Measurements from ENCODE around the gene BCAS4. TPM values are rescaled to one million over a fixed set of nuclear protein-coding genes. Genes with fewer than 3 reads are reported as not detected.
A peak's percentile ranks its signal among the peaks of the same experiment; 100 is the strongest.

The BCAS4 gene
- total RNA-seq, 2 donors from 2014 or later: 2.9 to 11.4 TPM

DNA sequence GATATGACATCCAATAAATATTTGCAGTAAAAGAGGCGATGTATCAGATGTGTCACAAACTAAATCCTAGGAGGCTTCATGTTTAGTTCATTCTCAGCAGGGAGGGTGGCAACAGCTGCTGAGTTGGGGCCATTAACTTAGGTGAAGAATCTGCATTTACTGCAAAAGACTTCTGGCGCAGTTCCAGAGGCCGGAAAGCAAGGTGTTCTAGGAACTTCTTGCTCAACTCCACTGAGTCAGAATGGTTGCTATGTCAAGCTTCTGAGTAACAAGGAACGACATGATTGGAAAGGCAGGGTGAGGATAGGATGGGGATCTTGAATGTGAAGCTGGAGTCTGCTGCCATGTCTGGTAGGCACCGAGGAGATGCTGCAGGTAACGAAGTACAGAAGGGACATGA lies 124.7 kb downstream of the BCAS4 start:
- no peaks in the 10 kb centered on the region for H3K4me1 ChIP-seq (replicated peaks)
- intact Hi-C loops (cut with DNase I): no loop called here
- no peaks in the 10 kb centered on the region for H3K9me3 ChIP-seq
- H3K27ac ChIP-seq: no peak overlapping the region
- TF ChIP-seq, protein P1, sequence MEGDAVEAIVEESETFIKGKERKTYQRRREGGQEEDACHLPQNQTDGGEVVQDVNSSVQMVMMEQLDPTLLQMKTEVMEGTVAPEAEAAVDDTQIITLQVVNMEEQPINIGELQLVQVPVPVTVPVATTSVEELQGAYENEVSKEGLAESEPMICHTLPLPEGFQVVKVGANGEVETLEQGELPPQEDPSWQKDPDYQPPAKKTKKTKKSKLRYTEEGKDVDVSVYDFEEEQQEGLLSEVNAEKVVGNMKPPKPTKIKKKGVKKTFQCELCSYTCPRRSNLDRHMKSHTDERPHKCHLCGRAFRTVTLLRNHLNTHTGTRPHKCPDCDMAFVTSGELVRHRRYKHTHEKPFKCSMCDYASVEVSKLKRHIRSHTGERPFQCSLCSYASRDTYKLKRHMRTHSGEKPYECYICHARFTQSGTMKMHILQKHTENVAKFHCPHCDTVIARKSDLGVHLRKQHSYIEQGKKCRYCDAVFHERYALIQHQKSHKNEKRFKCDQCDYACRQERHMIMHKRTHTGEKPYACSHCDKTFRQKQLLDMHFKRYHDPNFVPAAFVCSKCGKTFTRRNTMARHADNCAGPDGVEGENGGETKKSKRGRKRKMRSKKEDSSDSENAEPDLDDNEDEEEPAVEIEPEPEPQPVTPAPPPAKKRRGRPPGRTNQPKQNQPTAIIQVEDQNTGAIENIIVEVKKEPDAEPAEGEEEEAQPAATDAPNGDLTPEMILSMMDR (IDR thresholded peaks at IDR 0.05): no peak
- TF ChIP-seq POLR2AphosphoS5 (IDR thresholded peaks at IDR 0.05): no peak
- TF ChIP-seq POLR2A (IDR thresholded peaks at IDR 0.05): no peak
- no peaks in the 10 kb centered on the region for H3K27me3 ChIP-seq (replicated peaks; ENCODE audit: insufficient read depth)
- H3K36me3 ChIP-seq: no peaks in the 10 kb centered on the region
- WGBS: 57% methylated on average over 6 of the region's 6 CpGs
- no peak overlapping the region for H3K4me3 ChIP-seq
- peak; percentile 16 for DNase-seq (ENCODE audit: low spot score)

DNA sequence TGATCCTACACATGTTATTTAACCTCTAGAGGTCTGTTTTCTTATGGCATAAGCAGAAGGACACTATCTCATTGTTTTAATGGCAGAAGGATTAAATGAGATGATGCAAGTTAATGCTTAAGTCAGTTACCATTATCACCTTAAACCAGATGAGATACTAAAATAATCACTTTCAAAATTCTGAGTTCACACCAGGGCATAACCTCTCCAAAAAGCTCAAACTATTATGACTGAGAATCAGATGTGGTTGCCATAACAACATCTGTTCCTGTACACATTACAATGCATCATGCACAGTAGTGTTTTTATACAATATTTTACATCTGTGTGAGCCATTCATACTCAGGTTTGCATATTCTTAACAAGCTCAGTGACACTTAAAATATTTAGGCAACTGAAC lies 126.1 kb downstream of the BCAS4 start:
- H3K4me3 ChIP-seq: no peak overlapping the region
- DNase-seq (ENCODE audit: low spot score): no peak
- no peaks in the 10 kb centered on the region for H3K9me3 ChIP-seq
- intact Hi-C loops (cut with DNase I): no loop called here
- TF ChIP-seq POLR2AphosphoS5 (IDR thresholded peaks at IDR 0.05): no peak
- TF ChIP-seq, protein P1 (IDR thresholded peaks at IDR 0.05): no peak
- no peaks in the 10 kb centered on the region for H3K27me3 ChIP-seq (replicated peaks; ENCODE audit: insufficient read depth)
- H3K36me3 ChIP-seq: no peaks in the 10 kb centered on the region
- H3K27ac ChIP-seq: no peak overlapping the region
- no peaks in the 10 kb centered on the region for H3K4me1 ChIP-seq (replicated peaks)

GRCh38 chr20:50921803-50922501 lies 127.1 kb downstream of the BCAS4 start:
- Histone ChIP-seq H3K4me3 (no peak overlapping the region), H3K27ac (no peak overlapping the region), H3K36me3 (no peaks in the 10 kb centered on the region), H3K27me3 (replicated peaks; ENCODE audit: insufficient read depth) (no peaks in the 10 kb centered on the region), H3K4me1 (replicated peaks) (no peaks in the 10 kb centered on the region), H3K9me3 (no peaks in the 10 kb centered on the region)
- 63% methylated on average over 8 of the region's 8 CpGs for WGBS
- no peak for DNase-seq (ENCODE audit: low spot score)
- intact Hi-C loops (cut with DNase I): no loop called here
- TF ChIP-seq, protein P1 (IDR thresholded peaks at IDR 0.05): no peak
- TF ChIP-seq POLR2AphosphoS5 (IDR thresholded peaks at IDR 0.05) (no peak), POLR2A (IDR thresholded peaks at IDR 0.05) (no peak)

GRCh38 chr20:50924261-50924920 lies 129.5 kb downstream of the BCAS4 start:
- peaks cover 5% of the 10 kb centered on the region for H3K4me1 ChIP-seq (replicated peaks)
- TF ChIP-seq, protein P1 (IDR thresholded peaks at IDR 0.05): no peak
- TF ChIP-seq POLR2A (IDR thresholded peaks at IDR 0.05): no peak
- TF ChIP-seq POLR2AphosphoS5 (IDR thresholded peaks at IDR 0.05): no peak
- DNase-seq (ENCODE audit: low spot score): no peak
- H3K27me3 ChIP-seq (replicated peaks; ENCODE audit: insufficient read depth): no peaks in the 10 kb centered on the region
- WGBS: 51% methylated on average over 2 of the region's 2 CpGs
- no peak overlapping the region for H3K4me3 ChIP-seq
- H3K9me3 ChIP-seq: no peaks in the 10 kb centered on the region
- H3K36me3 ChIP-seq: no peaks in the 10 kb centered on the region
- H3K27ac ChIP-seq: no peak overlapping the region
- intact Hi-C loops (cut with DNase I): no loop called here

DNA sequence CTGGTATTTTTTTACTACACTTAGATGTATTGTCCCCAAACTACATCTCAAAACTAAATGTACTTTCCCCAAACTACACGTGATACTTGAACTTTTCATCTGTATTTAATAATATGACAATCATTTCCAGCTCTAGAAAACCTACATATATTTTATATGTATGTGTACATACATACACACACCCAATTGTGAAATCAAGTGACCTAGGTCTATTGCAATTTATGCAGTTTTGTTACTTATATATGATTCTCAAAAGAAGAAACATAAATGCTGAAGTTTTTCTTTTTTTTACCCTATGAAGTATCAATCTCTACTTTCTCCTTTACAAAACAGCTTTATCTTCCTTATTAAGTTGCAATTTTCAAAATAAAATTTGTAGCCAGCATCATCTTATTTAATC lies 131.7 kb downstream of the BCAS4 start:
- intact Hi-C loops (cut with DNase I): no loop called here
- no peaks in the 10 kb centered on the region for H3K27me3 ChIP-seq (replicated peaks; ENCODE audit: insufficient read depth)
- no peak overlapping the region for H3K4me3 ChIP-seq
- no peaks in the 10 kb centered on the region for H3K9me3 ChIP-seq
- DNase-seq (ENCODE audit: low spot score): no peak
- no peak overlapping the region for H3K27ac ChIP-seq
- peaks cover 5% of the 10 kb centered on the region for H3K4me1 ChIP-seq (replicated peaks)
- H3K36me3 ChIP-seq: no peaks in the 10 kb centered on the region
- TF ChIP-seq, protein P1 (IDR thresholded peaks at IDR 0.05): no peak
- TF ChIP-seq POLR2AphosphoS5 (IDR thresholded peaks at IDR 0.05) (no peak), POLR2A (IDR thresholded peaks at IDR 0.05) (no peak)
- 20% methylated on average over 1 of the region's 1 CpG for WGBS

Data from prostate gland (tissue), 2 donors.